Activated T-cell treated with anti-CD3 and anti-CD28 coated beads, Interleukin-2, amount 50 U/mL, for 72 hours (primary cell): ENCODE measurements around the gene PALLD. TPM values are rescaled to one million over a fixed set of nuclear protein-coding genes. Genes with fewer than 3 reads are reported as not detected.
"Not testable (repeated sequence)": the region's sequence is repeated elsewhere in the genome, so short reads cannot be mapped to it uniquely, and the experiment has no call there.

Experiments used
- ATAC-seq, 2 donors: fragments of 150-1000 bp; cut with Tn5 transposase; replicated peaks in 1 of 2; 2 replicates each; pipeline ENCODE4 v1.10.0; 2021; ENCODE audit warnings: moderate library complexity in 2 of 2, mild to moderate bottlenecking in 1 of 2
- DNase-seq, 2 donors: peaks; one replicate each; pipeline ENCODE4 v3.0.0; 2021 to 2022; ENCODE audit warnings: mixed read lengths in 1 of 2
- H3K27ac Mint-ChIP-seq: one replicate; pipeline ENCODE4 v1.8.0; 2022; ENCODE audit warnings: mild to moderate bottlenecking, moderate library complexity, mixed read lengths
- H3K27me3 Mint-ChIP-seq: one replicate; pipeline ENCODE4 v1.8.0; 2022; ENCODE audit warnings: low read depth, mixed read lengths
- H3K36me3 Mint-ChIP-seq, 2 donors: one replicate each; pipeline ENCODE4 v1.8.0; 2022; ENCODE audit warnings: mixed read lengths in 2 of 2, mild to moderate bottlenecking in 1 of 2; ENCODE audit not compliant: insufficient read depth in 2 of 2
- H3K4me1 Mint-ChIP-seq: one replicate; pipeline ENCODE4 v1.8.0; 2022; ENCODE audit warnings: low read depth, mixed read lengths
- H3K4me3 Mint-ChIP-seq, 2 donors: one replicate each; pipeline ENCODE4 v1.8.0; 2022; ENCODE audit warnings: mild to moderate bottlenecking in 2 of 2, mixed read lengths in 2 of 2, moderate library complexity in 2 of 2
- H3K9me3 Mint-ChIP-seq, 2 donors: one replicate each; pipeline ENCODE4 v1.8.0; 2022; ENCODE audit warnings: mixed read lengths in 2 of 2
- total RNA-seq, 2 donors: library from RNA; stranded (reverse); gene quantifications; one replicate each; pipeline ENCODE4 v1.2.3, GENCODE V29; 2022

The PALLD gene
- total RNA-seq, 2 donors from 2014 or later, result 13.5 to 16.7 TPM

- no peak overlapping the region for H3K4me3 Mint-ChIP-seq
- ATAC-seq, result no peak
- no peaks in the 10 kb centered on the region for H3K36me3 Mint-ChIP-seq
- no peak for DNase-seq
- no peaks in the 10 kb centered on the region for H3K4me1 Mint-ChIP-seq
- H3K9me3 Mint-ChIP-seq, result no peaks in the 10 kb centered on the region
- no peak overlapping the region for H3K27ac Mint-ChIP-seq
- H3K27me3 Mint-ChIP-seq, result peaks cover 5% of the 10 kb centered on the region
These were observed 6.0 kb downstream of the PALLD start for GRCh38 chr4:168502861-168503260.

- H3K4me3 Mint-ChIP-seq, result no peak overlapping the region
- H3K27me3 Mint-ChIP-seq, result no peaks in the 10 kb centered on the region
- peak in 1 of 2 donors; percentile 32 for ATAC-seq
- H3K36me3 Mint-ChIP-seq, result no peaks in the 10 kb centered on the region
- H3K9me3 Mint-ChIP-seq, result no peaks in the 10 kb centered on the region
- DNase-seq, result no peak
- no peak overlapping the region for H3K27ac Mint-ChIP-seq
- H3K4me1 Mint-ChIP-seq, result no peaks in the 10 kb centered on the region
These were observed 7.0 kb downstream of the PALLD start for GRCh38 chr4:168503652-168504362.

- no peaks in the 10 kb centered on the region for H3K27me3 Mint-ChIP-seq
- ATAC-seq (no peak), DNase-seq (no peak)
- no peak overlapping the region for H3K27ac Mint-ChIP-seq
- H3K36me3 Mint-ChIP-seq, result no peaks in the 10 kb centered on the region
- no peak overlapping the region for H3K4me3 Mint-ChIP-seq
- peaks cover 4% of the 10 kb centered on the region for H3K4me1 Mint-ChIP-seq
- H3K9me3 Mint-ChIP-seq, result no peaks in the 10 kb centered on the region
These were observed 7.7 kb downstream of the PALLD start for GRCh38 chr4:168504526-168504925.

- ATAC-seq (no peak), DNase-seq (no peak)
- Mint-ChIP-seq H3K9me3 (no peaks in the 10 kb centered on the region), H3K27ac (no peak overlapping the region), H3K4me1 (peaks cover 19% of the 10 kb centered on the region), H3K36me3 (no peaks in the 10 kb centered on the region), H3K4me3 (no peak overlapping the region), H3K27me3 (no peaks in the 10 kb centered on the region)
These were observed 9.2 kb downstream of the PALLD start for GRCh38 chr4:168506014-168506413.

GRCh38 chr4:168507178-168507815 lies 10.4 kb downstream of the PALLD start:
- no peak for DNase-seq
- no peaks in the 10 kb centered on the region for H3K36me3 Mint-ChIP-seq
- no peak overlapping the region for H3K4me3 Mint-ChIP-seq
- no peak overlapping the region for H3K27ac Mint-ChIP-seq
- H3K27me3 Mint-ChIP-seq, result no peaks in the 10 kb centered on the region
- no peaks in the 10 kb centered on the region for H3K9me3 Mint-ChIP-seq
- no peak for ATAC-seq
- H3K4me1 Mint-ChIP-seq, result peaks cover 32% of the 10 kb centered on the region

GRCh38 chr4:168508683-168509082 lies 11.8 kb downstream of the PALLD start:
- DNase-seq (no peak), ATAC-seq (no peak)
- H3K4me3 Mint-ChIP-seq, result no peak overlapping the region

GRCh38 chr4:168509786-168510185 lies 12.9 kb downstream of the PALLD start:
- Mint-ChIP-seq H3K4me3 (peak overlapping the region in 1 of 2 donors; percentile 49), H3K36me3 (no peaks in the 10 kb centered on the region), H3K9me3 (no peaks in the 10 kb centered on the region), H3K4me1 (peaks cover 41% of the 10 kb centered on the region), H3K27me3 (no peaks in the 10 kb centered on the region), H3K27ac (peak overlapping the region; percentile 10)
- DNase-seq, result peak; percentile 57 to 67
- ATAC-seq, result peak; percentile 92 to 94

More at GRCh38 chr4:168508683-168509082, 11.8 kb downstream of the PALLD start:
- no peaks in the 10 kb centered on the region for H3K9me3 Mint-ChIP-seq
- H3K36me3 Mint-ChIP-seq, result no peaks in the 10 kb centered on the region
- peaks cover 37% of the 10 kb centered on the region for H3K4me1 Mint-ChIP-seq
- H3K27me3 Mint-ChIP-seq, result no peaks in the 10 kb centered on the region
- no peak overlapping the region for H3K27ac Mint-ChIP-seq

GRCh38 chr4:168511780-168512489 lies 15.1 kb downstream of the PALLD start:
- peak overlapping the region; percentile 17 for H3K27ac Mint-ChIP-seq
- H3K27me3 Mint-ChIP-seq, result no peaks in the 10 kb centered on the region
- H3K9me3 Mint-ChIP-seq, result no peaks in the 10 kb centered on the region
- peak; percentile 75 to 80 for DNase-seq
- peaks cover 41% of the 10 kb centered on the region for H3K4me1 Mint-ChIP-seq
- H3K36me3 Mint-ChIP-seq, result no peaks in the 10 kb centered on the region
- H3K4me3 Mint-ChIP-seq, result peak overlapping the region; percentile 57 to 69
- ATAC-seq, result peak; percentile 59 to 63

GRCh38 chr4:168513826-168514225 lies 17.0 kb downstream of the PALLD start:
- H3K27me3 Mint-ChIP-seq, H3K36me3 Mint-ChIP-seq, H3K4me3 Mint-ChIP-seq, H3K27ac Mint-ChIP-seq, ATAC-seq, DNase-seq, H3K9me3 Mint-ChIP-seq: not testable (repeated sequence)
- peaks cover 41% of the 10 kb centered on the region for H3K4me1 Mint-ChIP-seq

GRCh38 chr4:168514249-168514852 lies 17.5 kb downstream of the PALLD start:
- H3K9me3 Mint-ChIP-seq, result no peaks in the 10 kb centered on the region
- no peak overlapping the region for H3K27ac Mint-ChIP-seq
- H3K4me1 Mint-ChIP-seq, result peaks cover 39% of the 10 kb centered on the region
- no peak for ATAC-seq
- H3K27me3 Mint-ChIP-seq, result no peaks in the 10 kb centered on the region
- no peak for DNase-seq
- H3K4me3 Mint-ChIP-seq, result no peak overlapping the region
- H3K36me3 Mint-ChIP-seq, result no peaks in the 10 kb centered on the region

- Mint-ChIP-seq H3K27me3 (no peaks in the 10 kb centered on the region), H3K4me1 (peaks cover 29% of the 10 kb centered on the region), H3K4me3 (no peak overlapping the region), H3K27ac (no peak overlapping the region), H3K36me3 (no peaks in the 10 kb centered on the region), H3K9me3 (no peaks in the 10 kb centered on the region)
- ATAC-seq (no peak), DNase-seq (no peak)
These were observed 18.6 kb downstream of the PALLD start for GRCh38 chr4:168515222-168516011.

- Mint-ChIP-seq H3K9me3 (no peaks in the 10 kb centered on the region), H3K4me3 (no peak overlapping the region), H3K27me3 (no peaks in the 10 kb centered on the region), H3K36me3 (no peaks in the 10 kb centered on the region), H3K4me1 (peaks cover 14% of the 10 kb centered on the region), H3K27ac (no peak overlapping the region)
- no peak for DNase-seq
- ATAC-seq, result no peak
These were observed 20.0 kb downstream of the PALLD start for GRCh38 chr4:168516841-168517240.
